ENCODE results near the gene ABCC6.
"Not testable (repeated sequence)": the region's sequence is repeated elsewhere in the genome, so short reads cannot be mapped to it uniquely, and the experiment has no call there.

GRCh38 chr16:16201880-16202279 is 21.4 kb downstream of the ABCC6 start:
- TF ChIP-seq FOXJ3 (CRISPR knock-in tag; IDR thresholded peaks at IDR 0.05); CTCF (IDR thresholded peaks at IDR 0.05); USF2 (IDR thresholded peaks at IDR 0.05; ENCODE audit: borderline replicate concordance, low read depth, low read length); FOXM1 (IDR thresholded peaks at IDR 0.05; ENCODE audit: low read depth); EP300 (IDR thresholded peaks at IDR 0.05; ENCODE audit: borderline replicate concordance in 1 of 2, low read depth in 1 of 2, low read length in 1 of 2); RAD21 (IDR thresholded peaks at IDR 0.05; ENCODE audit: low read length): not testable (repeated sequence)

Measured in SK-N-SH (cell line).